ENCODE results near the gene LYST.
"Not testable (repeated sequence)": the region's sequence is repeated elsewhere in the genome, so short reads cannot be mapped to it uniquely, and the experiment has no call there.

The LYST gene

DNA sequence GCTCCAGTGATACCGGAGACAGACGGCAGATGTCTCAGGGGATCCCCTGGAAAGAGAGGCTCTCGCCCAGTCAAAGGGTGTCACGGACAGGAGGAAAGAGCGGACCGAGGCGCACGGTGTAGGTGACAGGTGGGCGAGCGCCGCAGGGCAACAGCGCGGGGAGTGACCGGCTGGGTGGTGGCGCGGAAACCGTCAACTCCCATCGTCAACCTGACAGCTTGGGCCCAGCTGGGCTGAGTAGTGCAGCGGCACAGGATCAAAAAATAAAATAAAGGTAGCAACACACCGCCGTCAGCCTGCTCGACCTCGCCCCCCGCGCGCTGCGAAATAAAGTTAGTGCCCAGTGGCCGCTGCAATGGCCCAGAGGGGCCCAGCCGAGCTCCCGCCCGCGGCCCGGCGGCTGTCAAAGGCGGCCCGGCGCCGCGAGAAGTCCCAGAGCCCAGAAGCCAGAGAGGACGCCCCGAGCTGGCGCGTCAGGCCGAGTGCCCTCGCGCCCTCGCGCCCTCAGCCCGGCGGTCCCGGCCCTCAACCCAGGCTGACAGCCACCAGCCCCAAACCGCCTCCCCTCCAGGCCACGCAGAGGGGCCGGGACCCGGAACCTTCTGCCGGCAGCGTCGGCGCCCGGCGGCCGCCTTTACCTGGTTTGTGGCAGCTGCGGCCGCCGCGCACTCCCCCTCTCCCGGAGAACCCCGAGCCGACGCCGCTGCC lies at the start of gene LYST:
Gene LYST, minus strand, starts transcription at position 702 of the 708 bp plus-strand sequence. CDS start 36,489 bp downstream, outside the sequence.
- peak within 1 kb of the TSS; percentile 81 for H3K4me3 ChIP-seq (ENCODE audit: low read length)
- H3K4me1 ChIP-seq (ENCODE audit: control insufficient read depth, insufficient read depth, low read length), result no peaks in the 10 kb centered on the region
- no peak within 1 kb of the TSS for H3K27ac ChIP-seq (ENCODE audit: low read length)
- H3K36me3 ChIP-seq (ENCODE audit: control insufficient read depth, insufficient read depth, low read length), result no peaks in the 10 kb centered on the region
- no CpG with 5 or more reads among the region's 71 CpGs for WGBS (ENCODE audit: insufficient coverage, insufficient read length)
- H3K9me3 ChIP-seq (ENCODE audit: control insufficient read depth, insufficient read depth, low read length), result no peaks in the 10 kb centered on the region
- peak; percentile 11 for DNase-seq (ENCODE audit: low read depth, low spot score)
- H3K27me3 ChIP-seq (ENCODE audit: control insufficient read depth, insufficient read depth, low read length), result peaks cover 4% of the 10 kb centered on the region; the same call in 1 of the 2 replicates

GRCh38 chr1:235915489-235915888 lies 48.8 kb upstream of the LYST start:
- H3K9me3 ChIP-seq (ENCODE audit: control insufficient read depth, insufficient read depth, low read length); DNase-seq (ENCODE audit: low read depth, low spot score); H3K4me1 ChIP-seq (ENCODE audit: control insufficient read depth, insufficient read depth, low read length); H3K36me3 ChIP-seq (ENCODE audit: control insufficient read depth, insufficient read depth, low read length); H3K27ac ChIP-seq (ENCODE audit: low read length); H3K27me3 ChIP-seq (ENCODE audit: control insufficient read depth, insufficient read depth, low read length); H3K4me3 ChIP-seq (ENCODE audit: low read length): not testable (repeated sequence)
- WGBS (ENCODE audit: insufficient coverage, insufficient read length), result no CpG with 5 or more reads among the region's 4 CpGs

DNA sequence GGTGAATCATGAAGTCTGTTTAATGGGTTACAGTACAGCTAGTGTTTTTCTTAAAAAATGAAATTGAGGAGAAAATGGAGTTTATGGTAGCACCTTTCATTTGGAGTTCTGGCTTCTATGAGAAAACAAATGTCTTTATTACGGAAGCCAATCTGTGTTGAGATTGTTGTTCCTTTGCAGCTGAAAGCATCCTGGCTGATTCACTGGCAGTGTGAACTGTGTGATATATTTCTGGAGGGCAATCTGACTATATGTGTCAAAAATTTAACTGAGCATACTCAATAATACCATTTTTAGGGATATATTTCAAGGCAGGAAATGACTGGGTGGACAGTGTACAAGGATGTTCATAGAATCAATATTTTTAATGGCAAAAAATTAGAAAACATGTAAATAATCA lies 46.6 kb upstream of the LYST start:
- WGBS (ENCODE audit: insufficient coverage, insufficient read length), result no CpG with 5 or more reads among the region's 1 CpG
- Histone ChIP-seq H3K4me3 (ENCODE audit: low read length) (no peak overlapping the region), H3K36me3 (ENCODE audit: control insufficient read depth, insufficient read depth, low read length) (no peaks in the 10 kb centered on the region), H3K4me1 (ENCODE audit: control insufficient read depth, insufficient read depth, low read length) (no peaks in the 10 kb centered on the region), H3K27me3 (ENCODE audit: control insufficient read depth, insufficient read depth, low read length) (no peaks in the 10 kb centered on the region), H3K27ac (ENCODE audit: low read length) (no peak overlapping the region), H3K9me3 (ENCODE audit: control insufficient read depth, insufficient read depth, low read length) (no peaks in the 10 kb centered on the region)
- DNase-seq (ENCODE audit: low read depth, low spot score), result no peak

DNA sequence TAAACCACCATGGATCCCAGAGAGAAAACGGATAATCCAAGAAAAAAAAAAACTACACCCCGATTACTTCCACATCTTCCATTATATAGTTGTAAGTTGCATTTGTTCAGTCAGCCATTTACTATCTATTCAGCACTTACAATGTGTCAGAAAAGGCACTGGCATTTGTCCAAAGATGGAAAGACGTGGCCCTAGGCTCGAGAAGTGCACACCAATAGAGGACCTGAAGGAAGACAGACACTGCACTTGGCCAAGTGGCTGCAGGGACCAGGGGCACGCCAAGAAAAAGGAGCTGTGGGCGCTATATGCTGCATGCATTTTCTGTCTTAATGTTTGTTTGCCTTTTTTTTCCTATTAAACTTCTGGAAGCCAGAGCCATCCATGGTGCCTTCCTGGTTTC lies 45.2 kb upstream of the LYST start:
- H3K27me3 ChIP-seq (ENCODE audit: control insufficient read depth, insufficient read depth, low read length), result no peaks in the 10 kb centered on the region
- no CpG with 5 or more reads among the region's 6 CpGs for WGBS (ENCODE audit: insufficient coverage, insufficient read length)
- H3K4me3 ChIP-seq (ENCODE audit: low read length), result no peak overlapping the region
- H3K27ac ChIP-seq (ENCODE audit: low read length), result no peak overlapping the region
- no peaks in the 10 kb centered on the region for H3K36me3 ChIP-seq (ENCODE audit: control insufficient read depth, insufficient read depth, low read length)
- H3K4me1 ChIP-seq (ENCODE audit: control insufficient read depth, insufficient read depth, low read length), result no peaks in the 10 kb centered on the region
- H3K9me3 ChIP-seq (ENCODE audit: control insufficient read depth, insufficient read depth, low read length), result no peaks in the 10 kb centered on the region
- DNase-seq (ENCODE audit: low read depth, low spot score), result no peak

GRCh38 chr1:235911300-235911662 lies 44.6 kb upstream of the LYST start:
- no peak for DNase-seq (ENCODE audit: low read depth, low spot score)
- no peaks in the 10 kb centered on the region for H3K9me3 ChIP-seq (ENCODE audit: control insufficient read depth, insufficient read depth, low read length)
- WGBS (ENCODE audit: insufficient coverage, insufficient read length), result no CpG with 5 or more reads among the region's 5 CpGs
- H3K4me3 ChIP-seq (ENCODE audit: low read length), result no peak overlapping the region
- no peaks in the 10 kb centered on the region for H3K4me1 ChIP-seq (ENCODE audit: control insufficient read depth, insufficient read depth, low read length)
- H3K27ac ChIP-seq (ENCODE audit: low read length), result no peak overlapping the region
- H3K36me3 ChIP-seq (ENCODE audit: control insufficient read depth, insufficient read depth, low read length), result no peaks in the 10 kb centered on the region
- no peaks in the 10 kb centered on the region for H3K27me3 ChIP-seq (ENCODE audit: control insufficient read depth, insufficient read depth, low read length)

DNA sequence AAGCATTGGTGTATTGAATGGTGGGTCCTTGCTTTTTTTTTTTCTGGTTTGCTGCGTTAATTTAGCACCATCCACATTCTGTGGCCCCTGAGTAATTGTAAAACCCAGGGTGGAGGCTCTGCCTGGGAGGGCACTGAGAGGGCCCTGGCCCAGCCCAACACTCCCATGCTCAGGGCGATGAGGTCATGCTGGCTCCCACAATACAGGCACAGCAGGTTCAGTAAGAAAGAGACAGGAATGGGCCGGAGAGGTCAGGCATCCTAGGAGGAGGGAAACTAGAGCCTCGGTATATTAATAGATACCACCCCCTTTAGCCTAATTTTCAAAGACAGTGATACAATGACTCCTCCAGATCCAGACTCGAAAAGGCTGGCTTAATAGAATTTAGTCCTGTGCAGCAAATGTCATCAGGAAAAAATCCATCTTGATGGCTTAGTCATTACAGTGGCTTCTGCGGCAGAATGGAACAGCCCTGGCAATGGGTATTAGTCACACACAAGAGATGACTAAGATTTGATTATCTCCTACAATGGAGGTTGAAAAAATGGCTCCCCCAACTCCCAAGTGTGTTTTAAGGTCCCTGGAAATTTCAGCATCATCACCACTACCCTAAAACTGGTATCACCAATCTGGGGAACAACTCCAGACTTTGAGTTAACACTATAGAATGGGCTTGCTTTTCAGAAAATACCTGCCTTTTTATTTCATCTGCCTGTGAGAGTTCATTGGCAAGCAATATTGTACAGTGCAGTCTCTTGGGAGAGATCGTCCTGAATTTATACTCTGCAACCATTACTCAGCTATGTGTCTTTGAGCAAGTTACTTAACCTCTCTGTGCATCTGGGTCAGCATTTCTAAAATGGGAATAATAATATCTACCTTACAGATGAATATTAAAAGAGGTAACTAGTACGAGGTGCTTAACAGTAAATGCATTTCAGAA lies 43.9 kb upstream of the LYST start:
- no peaks in the 10 kb centered on the region for H3K36me3 ChIP-seq (ENCODE audit: control insufficient read depth, insufficient read depth, low read length)
- H3K27ac ChIP-seq (ENCODE audit: low read length), result no peak overlapping the region
- no peaks in the 10 kb centered on the region for H3K4me1 ChIP-seq (ENCODE audit: control insufficient read depth, insufficient read depth, low read length)
- H3K9me3 ChIP-seq (ENCODE audit: control insufficient read depth, insufficient read depth, low read length), result no peaks in the 10 kb centered on the region
- WGBS (ENCODE audit: insufficient coverage, insufficient read length), result no CpG with 5 or more reads among the region's 8 CpGs
- H3K27me3 ChIP-seq (ENCODE audit: control insufficient read depth, insufficient read depth, low read length), result no peaks in the 10 kb centered on the region
- DNase-seq (ENCODE audit: low read depth, low spot score), result no peak
- H3K4me3 ChIP-seq (ENCODE audit: low read length), result no peak overlapping the region

DNA sequence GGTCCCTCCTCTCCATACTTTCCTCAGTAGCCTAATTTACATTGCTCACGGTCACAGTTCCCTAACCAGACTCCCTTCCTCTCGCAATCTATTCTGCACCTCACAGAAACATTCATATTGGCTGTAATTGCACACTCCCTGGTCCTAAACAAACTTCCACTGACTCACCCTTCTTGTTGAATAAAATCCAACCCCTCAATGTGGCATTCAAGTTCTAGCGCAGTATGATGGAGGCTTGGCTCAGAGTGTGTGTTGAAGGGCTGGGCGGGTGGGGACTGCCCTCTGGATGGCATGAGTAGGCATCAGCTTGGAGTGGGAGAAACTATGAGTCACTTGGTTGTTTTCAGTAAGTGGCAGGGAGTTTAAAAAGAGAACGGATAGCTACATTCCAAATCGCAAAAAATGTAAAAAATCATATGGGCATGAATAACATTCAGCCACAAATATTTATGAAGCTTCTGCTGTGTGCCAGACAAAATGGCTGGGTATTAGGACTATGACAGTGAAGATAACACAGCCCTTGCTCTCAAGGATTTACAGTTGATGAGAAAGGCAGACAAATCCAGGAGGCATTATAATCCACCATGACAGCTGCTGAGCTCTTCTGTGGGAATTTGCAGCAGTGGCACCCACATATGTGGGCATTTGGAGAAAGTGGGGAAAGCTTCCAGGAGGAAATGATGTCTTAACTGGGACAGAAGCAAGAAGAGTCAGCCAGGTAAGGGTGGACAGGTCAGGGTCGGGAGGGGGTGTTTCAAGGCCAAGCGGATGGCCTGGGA lies 42.2 kb upstream of the LYST start:
- no peak for DNase-seq (ENCODE audit: low read depth, low spot score)
- Histone ChIP-seq H3K36me3 (ENCODE audit: control insufficient read depth, insufficient read depth, low read length) (no peaks in the 10 kb centered on the region), H3K4me3 (ENCODE audit: low read length) (no peak overlapping the region), H3K4me1 (ENCODE audit: control insufficient read depth, insufficient read depth, low read length) (no peaks in the 10 kb centered on the region), H3K27me3 (ENCODE audit: control insufficient read depth, insufficient read depth, low read length) (no peaks in the 10 kb centered on the region), H3K9me3 (ENCODE audit: control insufficient read depth, insufficient read depth, low read length) (no peaks in the 10 kb centered on the region), H3K27ac (ENCODE audit: low read length) (no peak overlapping the region)
- no CpG with 5 or more reads among the region's 8 CpGs for WGBS (ENCODE audit: insufficient coverage, insufficient read length)

DNA sequence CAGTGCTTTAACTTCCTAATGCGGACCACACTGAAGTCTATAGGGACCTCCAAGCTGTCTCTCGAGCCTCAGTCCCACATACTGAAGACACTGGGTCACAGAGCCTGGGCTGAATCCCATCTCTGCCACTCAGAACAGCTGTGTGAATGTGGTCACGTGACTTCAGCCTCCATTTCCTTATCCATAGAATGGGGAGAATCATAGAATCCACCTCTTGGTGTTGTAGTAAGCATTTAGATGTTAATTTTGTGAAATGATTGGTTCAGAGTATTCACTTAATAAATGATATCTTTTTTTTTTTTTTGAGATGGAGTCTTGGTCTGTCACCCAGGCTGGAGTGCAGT lies 41.2 kb upstream of the LYST start:
- Histone ChIP-seq H3K27me3 (ENCODE audit: control insufficient read depth, insufficient read depth, low read length) (no peaks in the 10 kb centered on the region), H3K36me3 (ENCODE audit: control insufficient read depth, insufficient read depth, low read length) (no peaks in the 10 kb centered on the region), H3K4me1 (ENCODE audit: control insufficient read depth, insufficient read depth, low read length) (no peaks in the 10 kb centered on the region), H3K4me3 (ENCODE audit: low read length) (no peak overlapping the region), H3K9me3 (ENCODE audit: control insufficient read depth, insufficient read depth, low read length) (no peaks in the 10 kb centered on the region), H3K27ac (ENCODE audit: low read length) (no peak overlapping the region)
- no peak for DNase-seq (ENCODE audit: low read depth, low spot score)
- no CpG with 5 or more reads among the region's 3 CpGs for WGBS (ENCODE audit: insufficient coverage, insufficient read length)

GRCh38 chr1:235907187-235907896 lies 40.6 kb upstream of the LYST start:
- DNase-seq (ENCODE audit: low read depth, low spot score), result no peak
- no peaks in the 10 kb centered on the region for H3K36me3 ChIP-seq (ENCODE audit: control insufficient read depth, insufficient read depth, low read length)
- H3K4me3 ChIP-seq (ENCODE audit: low read length), result no peak overlapping the region
- WGBS (ENCODE audit: insufficient coverage, insufficient read length), result no CpG with 5 or more reads among the region's 12 CpGs
- no peak overlapping the region for H3K27ac ChIP-seq (ENCODE audit: low read length)
- no peaks in the 10 kb centered on the region for H3K9me3 ChIP-seq (ENCODE audit: control insufficient read depth, insufficient read depth, low read length)
- H3K4me1 ChIP-seq (ENCODE audit: control insufficient read depth, insufficient read depth, low read length), result no peaks in the 10 kb centered on the region
- no peaks in the 10 kb centered on the region for H3K27me3 ChIP-seq (ENCODE audit: control insufficient read depth, insufficient read depth, low read length)

GRCh38 chr1:235906436-235906835 lies 39.7 kb upstream of the LYST start:
- no peaks in the 10 kb centered on the region for H3K4me1 ChIP-seq (ENCODE audit: control insufficient read depth, insufficient read depth, low read length)
- no peak overlapping the region for H3K27ac ChIP-seq (ENCODE audit: low read length)
- H3K4me3 ChIP-seq (ENCODE audit: low read length), result no peak overlapping the region
- whole genome bisulfite sequencing (ENCODE audit: insufficient coverage, insufficient read length), result no CpG with 5 or more reads among the region's 5 CpGs
- H3K27me3 ChIP-seq (ENCODE audit: control insufficient read depth, insufficient read depth, low read length), result no peaks in the 10 kb centered on the region
- H3K9me3 ChIP-seq (ENCODE audit: control insufficient read depth, insufficient read depth, low read length), result no peaks in the 10 kb centered on the region
- no peaks in the 10 kb centered on the region for H3K36me3 ChIP-seq (ENCODE audit: control insufficient read depth, insufficient read depth, low read length)
- no peak for DNase-seq (ENCODE audit: low read depth, low spot score)

Measured in iPS DF 6.9 (cell line).